Measurements from ENCODE around the gene QKI.

Gene QKI

GRCh38 chr6:163409712-163410111 is 4.8 kb upstream of the QKI start:
- H3K27ac ChIP-seq = no peak overlapping the region
- no peak overlapping the region for H3K4me3 ChIP-seq

GRCh38 chr6:163412341-163412740 is 2.2 kb upstream of the QKI start:
- H3K4me3 ChIP-seq = peak overlapping the region; percentile 56 to 99 (median 81)
- H3K27ac ChIP-seq = peak overlapping the region in 20 of 21 experiments; percentile 86 to 100 (median 98)

- Histone ChIP-seq H3K27ac (peak overlapping the region; percentile 86 to 100 (median 98)), H3K4me3 (peak overlapping the region; percentile 56 to 99 (median 81))
Observed at GRCh38 chr6:163412801-163413344, 1.6 kb upstream of the QKI start.

- peak overlapping the region; percentile 56 to 99 (median 81) for H3K4me3 ChIP-seq
Observed at GRCh38 chr6:163413345-163414116, 987 bp upstream of the QKI start.

GRCh38 chr6:163414946-163415619 is 565 bp downstream of the QKI start:
- H3K27ac ChIP-seq = peak overlapping the region; percentile 90 to 99 (median 97)

More at GRCh38 chr6:163413345-163414116, 987 bp upstream of the QKI start:
- H3K27ac ChIP-seq = peak overlapping the region; percentile 86 to 100 (median 98)

GRCh38 chr6:163415620-163416556 is 1.4 kb downstream of the QKI start:
- Histone ChIP-seq H3K4me3 (peak overlapping the region; percentile 66 to 99 (median 81)), H3K27ac (peak overlapping the region; percentile 89 to 99 (median 96))

More at GRCh38 chr6:163414946-163415619, 565 bp downstream of the QKI start:
- peak overlapping the region; percentile 66 to 99 (median 81) for H3K4me3 ChIP-seq

- peak overlapping the region in 20 of 21 experiments; percentile 89 to 99 (median 96) for H3K27ac ChIP-seq
- H3K4me3 ChIP-seq = peak overlapping the region; percentile 66 to 99 (median 81)
Observed at GRCh38 chr6:163416557-163417253, 2.2 kb downstream of the QKI start.

GRCh38 chr6:163417595-163417994 is 3.1 kb downstream of the QKI start:
- Histone ChIP-seq H3K4me3 (peak overlapping the region; percentile 66 to 99 (median 81)), H3K27ac (peak overlapping the region in 17 of 21 experiments; percentile 8 to 99 (median 72))

GRCh38 chr6:163418311-163419029 is 4.0 kb downstream of the QKI start:
- Histone ChIP-seq H3K4me3 (peak overlapping the region in 3 of 7 experiments; percentile 66 to 96 (median 80)), H3K27ac (peak overlapping the region in 16 of 21 experiments; percentile 10 to 99 (median 59))

GRCh38 chr6:163419413-163420288 is 5.1 kb downstream of the QKI start:
- Histone ChIP-seq H3K4me3 (peak overlapping the region in 1 of 7 experiments; percentile 96), H3K27ac (peak overlapping the region in 13 of 21 experiments; percentile 11 to 99 (median 54))

GRCh38 chr6:163420289-163420614 is 5.7 kb downstream of the QKI start:
- Histone ChIP-seq H3K4me3 (peak overlapping the region in 1 of 7 experiments; percentile 96), H3K27ac (peak overlapping the region in 7 of 21 experiments; percentile 19 to 72 (median 32))

GRCh38 chr6:163422550-163422949 is 8.0 kb downstream of the QKI start:
- Histone ChIP-seq H3K27ac (no peak overlapping the region), H3K4me3 (no peak overlapping the region)

GRCh38 chr6:163423696-163424095 is 9.2 kb downstream of the QKI start:
- Histone ChIP-seq H3K27ac (no peak overlapping the region), H3K4me3 (no peak overlapping the region)

GRCh38 chr6:163427498-163428254 is 13.2 kb downstream of the QKI start:
- Histone ChIP-seq H3K4me3 (no peak overlapping the region), H3K27ac (no peak overlapping the region)

GRCh38 chr6:163428373-163428772 is 13.9 kb downstream of the QKI start:
- H3K27ac ChIP-seq = no peak overlapping the region
- H3K4me3 ChIP-seq = no peak overlapping the region

GRCh38 chr6:163429858-163430448 is 15.4 kb downstream of the QKI start:
- Histone ChIP-seq H3K27ac (no peak overlapping the region), H3K4me3 (no peak overlapping the region)
